Retinal pigment epithelial cell (primary cell): ENCODE data around the gene KIF26A.

ENCODE experiments used
- DNase-seq: peaks from one replicate; pipeline ENCODE4 v3.0.0-alpha.2; 2010; ENCODE audit warnings: low read depth
- H3K4me3 ChIP-seq: 2 replicates; pipeline ENCODE4 v1.5.1; 2011; ENCODE audit warnings: mild to moderate bottlenecking, low read length, control low read depth, moderate library complexity
- CTCF ChIP-seq: conservative IDR thresholded peaks from 2 replicates; pipeline ENCODE4 v1.5.1; 2011; ENCODE audit warnings: low read depth, low read length, control low read depth, inconsistent platforms

KIF26A gene

GRCh38 chr14:104199266-104199895 lies 61.0 kb downstream of the KIF26A start:
- H3K4me3 ChIP-seq = no peak overlapping the region
- no peak for TF ChIP-seq CTCF

DNA sequence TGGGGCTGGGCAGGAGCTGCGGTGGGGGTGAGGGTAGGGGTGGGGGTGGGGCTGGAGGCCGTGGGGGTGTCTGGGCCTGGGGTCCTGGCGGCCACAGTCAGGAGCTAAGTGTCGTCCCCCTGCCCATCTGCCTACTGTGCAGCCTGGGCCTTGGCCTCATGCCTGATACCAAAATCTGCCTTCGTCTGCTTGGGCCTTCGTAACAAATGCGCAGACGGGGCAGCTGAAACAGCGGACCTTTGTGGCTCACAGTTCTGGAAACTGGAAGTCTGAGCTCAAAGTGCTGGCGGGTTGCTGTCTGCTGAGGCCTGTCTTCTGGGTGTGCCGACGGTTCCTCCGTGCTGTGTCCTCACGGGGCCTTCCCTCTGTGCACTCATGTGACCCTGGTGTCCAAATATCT lies 61.7 kb downstream of the KIF26A start:
- H3K4me3 ChIP-seq = no peak overlapping the region
- no peak for DNase-seq
- TF ChIP-seq CTCF = no peak

More at GRCh38 chr14:104199266-104199895, 61.0 kb downstream of the KIF26A start:
- DNase-seq = no peak

DNA sequence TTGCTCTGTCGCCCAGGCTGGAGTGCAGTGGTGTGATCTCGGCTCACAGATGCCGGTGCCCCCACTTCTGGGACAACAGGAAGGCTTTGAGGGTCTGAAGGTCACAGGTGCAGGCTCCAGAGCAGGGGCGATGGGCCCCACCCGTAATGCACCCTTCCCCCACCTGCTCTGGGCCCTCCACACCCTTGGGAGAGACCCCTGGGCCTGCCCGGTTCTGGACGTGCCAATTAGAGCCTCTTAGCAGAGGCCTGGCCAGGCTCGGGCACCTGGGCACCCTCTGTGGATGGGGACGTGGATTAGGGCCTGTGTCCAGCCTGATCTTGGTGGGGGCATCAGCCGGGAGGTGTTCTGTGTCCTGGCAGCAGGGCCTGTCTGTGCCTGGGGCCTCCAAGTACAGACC lies 62.2 kb downstream of the KIF26A start:
- DNase-seq = no peak
- no peak for TF ChIP-seq CTCF
- no peak overlapping the region for H3K4me3 ChIP-seq

DNA sequence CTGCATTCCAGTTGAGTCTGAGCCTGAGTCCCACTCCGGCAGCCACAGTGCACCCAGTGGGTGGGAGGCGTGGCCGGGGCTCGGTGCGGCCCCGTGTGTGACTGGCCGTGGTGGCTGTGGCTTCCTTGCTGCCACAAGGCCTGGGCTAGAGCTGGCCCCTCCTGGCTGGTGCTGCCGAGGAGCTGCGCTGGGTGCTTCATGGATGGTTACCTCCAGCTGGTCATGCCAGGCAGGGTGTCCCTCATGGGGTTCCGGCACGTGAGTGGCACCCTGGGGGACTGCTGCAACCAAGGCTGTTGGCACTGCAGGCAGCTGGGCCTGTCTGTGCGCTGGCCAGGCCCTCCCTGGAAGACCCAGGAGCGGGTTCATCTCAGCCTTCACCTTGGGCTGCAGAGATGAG lies 62.7 kb downstream of the KIF26A start:
- no peak for DNase-seq
- TF ChIP-seq CTCF = no peak

DNA sequence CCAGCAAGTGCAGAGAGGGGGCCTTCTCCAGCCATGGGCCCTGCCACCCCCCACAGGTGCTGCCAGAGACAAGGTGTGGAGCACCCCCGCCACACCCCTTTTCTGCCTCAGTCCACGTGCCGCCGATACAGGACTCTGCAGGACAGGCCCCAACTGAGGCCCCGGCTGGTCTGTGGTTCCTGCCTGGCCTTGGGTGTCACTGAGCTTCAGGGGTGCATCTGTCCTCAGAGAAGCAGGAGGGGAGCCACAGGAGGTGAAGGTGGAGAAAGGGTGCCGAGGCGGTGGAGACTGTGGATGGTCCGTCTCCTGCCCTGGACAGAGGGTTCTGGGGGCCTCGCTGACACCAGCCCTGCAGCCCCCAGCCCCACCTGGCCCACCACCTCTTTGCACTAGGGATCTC lies 63.1 kb downstream of the KIF26A start:
- H3K4me3 ChIP-seq = no peak overlapping the region
- DNase-seq = no peak
- no peak for TF ChIP-seq CTCF

More for the DNA sequence above, 62.7 kb downstream of the KIF26A start:
- no peak overlapping the region for H3K4me3 ChIP-seq

DNA sequence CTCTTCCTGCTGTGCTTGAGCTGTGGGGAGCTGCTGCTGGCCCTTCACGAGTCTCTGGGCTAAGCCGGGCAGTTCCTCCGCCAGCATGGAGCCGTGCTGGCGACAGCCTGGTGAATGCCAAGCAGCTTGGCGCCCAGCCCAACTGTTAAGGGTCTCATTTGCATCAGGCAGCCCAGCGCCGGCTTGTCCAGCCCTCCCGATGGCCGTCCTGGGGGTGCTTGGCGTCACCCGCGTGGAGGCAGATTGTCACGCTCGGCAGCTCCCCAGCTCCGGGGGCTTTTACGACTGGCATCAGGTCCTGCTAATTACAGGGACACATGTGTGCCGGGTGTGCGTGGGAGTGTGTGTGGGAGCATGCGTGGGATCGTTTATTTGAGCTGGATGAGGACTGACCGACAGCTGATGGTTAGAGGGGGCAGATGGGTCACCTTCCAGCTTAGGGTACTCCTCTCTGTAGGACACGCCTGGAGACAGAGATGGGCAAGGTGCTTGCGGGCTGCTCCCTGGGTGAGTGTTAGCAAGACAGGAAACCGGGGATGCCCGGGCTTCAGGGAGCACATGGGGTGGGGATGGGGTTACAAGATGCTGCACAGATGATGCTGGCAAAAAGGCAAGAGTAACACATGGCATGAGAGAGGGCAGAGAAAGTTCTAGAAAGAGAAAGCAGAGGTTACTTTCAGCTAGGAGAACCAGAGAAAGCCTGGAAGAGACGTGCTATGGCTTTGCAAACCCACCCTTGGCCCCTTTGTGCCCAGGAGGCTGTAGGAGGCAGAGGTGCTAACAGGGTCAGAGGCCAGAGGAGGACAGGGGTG lies 64.1 kb downstream of the KIF26A start:
- no peak for TF ChIP-seq CTCF
- H3K4me3 ChIP-seq = no peak overlapping the region
- DNase-seq = no peak

GRCh38 chr14:104203071-104203425 lies 64.7 kb downstream of the KIF26A start:
- DNase-seq = no peak
- H3K4me3 ChIP-seq = no peak overlapping the region
- no peak for TF ChIP-seq CTCF
